GM19328 (cell line): ENCODE results near the gene TIMM50.
"Not testable (repeated sequence)": the region's sequence is repeated elsewhere in the genome, so short reads cannot be mapped to it uniquely, and the experiment has no call there.

ENCODE experiments used
- ATAC-seq: cut with Tn5 transposase; IDR thresholded peaks from one replicate; pipeline ENCODE4 v1.9.1; 2021; ENCODE audit warnings: mild to moderate bottlenecking, moderate library complexity; ENCODE audit not compliant: unreplicated experiment

The TIMM50 gene

GRCh38 chr19:39469036-39469435 is 11.6 kb upstream of the TIMM50 start:
- ATAC-seq, result no peak

GRCh38 chr19:39469567-39469966 is 11.1 kb upstream of the TIMM50 start:
- ATAC-seq, result no peak

DNA sequence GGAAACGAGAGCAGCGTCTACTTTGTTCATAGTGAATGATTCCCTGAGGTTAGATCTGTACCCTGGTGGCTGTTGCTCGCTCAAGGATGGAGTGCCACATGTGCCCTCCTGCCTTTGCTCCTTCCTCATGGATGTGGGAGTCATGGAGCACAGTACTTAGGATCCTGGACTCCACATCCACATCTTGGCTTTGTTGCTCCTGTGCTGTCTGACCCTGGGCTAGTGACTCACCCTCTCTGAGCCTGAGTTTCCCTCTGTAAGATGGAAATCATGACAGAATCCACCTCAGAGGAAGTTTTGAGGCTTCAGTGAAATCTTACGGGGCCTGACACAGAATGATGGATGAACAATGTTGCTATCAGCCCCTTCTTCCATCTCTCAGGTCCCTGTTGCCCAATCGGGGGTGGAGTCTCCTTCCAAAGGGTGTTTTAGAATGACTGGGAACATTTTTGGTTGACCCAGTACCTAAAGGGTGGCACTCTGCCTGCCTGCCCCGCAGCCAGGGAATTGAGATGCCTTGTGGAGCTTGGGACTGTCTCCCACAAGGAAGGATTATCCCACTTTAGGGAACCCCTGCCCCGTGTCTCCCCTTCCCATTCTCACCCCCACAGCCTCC is 9.8 kb upstream of the TIMM50 start:
- ATAC-seq, result no peak

DNA sequence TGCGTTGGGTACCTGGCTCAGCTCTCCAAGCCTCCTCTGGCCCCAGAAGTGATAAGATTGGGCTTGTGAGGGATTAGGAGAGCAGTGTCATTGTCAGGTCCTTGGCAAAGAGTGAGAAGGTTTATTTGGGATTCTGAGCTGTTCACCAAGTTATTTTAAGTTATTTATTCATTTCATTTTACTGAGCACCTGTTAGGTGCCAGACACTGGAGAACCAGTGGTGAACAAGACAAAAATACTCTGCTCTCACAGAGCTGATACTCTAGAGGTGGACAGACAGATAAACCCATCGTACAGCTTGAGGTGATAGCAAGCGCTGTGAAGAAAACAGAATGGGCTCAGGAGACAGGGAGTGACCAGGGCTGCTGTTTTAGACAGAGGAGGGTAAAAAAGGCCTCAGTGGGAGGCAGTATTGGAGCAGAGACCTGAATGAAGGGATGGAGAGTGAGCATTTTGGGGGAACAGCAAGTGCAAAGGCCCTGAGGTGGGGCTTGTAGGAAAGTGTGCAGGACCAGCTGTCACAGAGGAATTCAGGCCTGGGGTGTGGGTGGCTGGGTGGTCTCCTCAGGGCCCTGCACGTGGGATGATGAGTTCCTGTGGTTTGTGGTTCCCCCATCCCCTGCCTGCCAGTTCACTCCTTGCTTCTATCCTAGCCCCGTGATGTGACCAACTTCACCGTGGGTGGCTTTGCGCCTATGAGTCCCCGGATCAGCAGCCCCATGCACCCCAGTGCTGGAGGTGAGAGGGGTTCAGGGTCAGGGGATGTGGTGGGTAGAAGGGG is 8.7 kb upstream of the TIMM50 start:
- no peak for ATAC-seq

GRCh38 chr19:39472746-39473442 is 7.7 kb upstream of the TIMM50 start:
- no peak for ATAC-seq

DNA sequence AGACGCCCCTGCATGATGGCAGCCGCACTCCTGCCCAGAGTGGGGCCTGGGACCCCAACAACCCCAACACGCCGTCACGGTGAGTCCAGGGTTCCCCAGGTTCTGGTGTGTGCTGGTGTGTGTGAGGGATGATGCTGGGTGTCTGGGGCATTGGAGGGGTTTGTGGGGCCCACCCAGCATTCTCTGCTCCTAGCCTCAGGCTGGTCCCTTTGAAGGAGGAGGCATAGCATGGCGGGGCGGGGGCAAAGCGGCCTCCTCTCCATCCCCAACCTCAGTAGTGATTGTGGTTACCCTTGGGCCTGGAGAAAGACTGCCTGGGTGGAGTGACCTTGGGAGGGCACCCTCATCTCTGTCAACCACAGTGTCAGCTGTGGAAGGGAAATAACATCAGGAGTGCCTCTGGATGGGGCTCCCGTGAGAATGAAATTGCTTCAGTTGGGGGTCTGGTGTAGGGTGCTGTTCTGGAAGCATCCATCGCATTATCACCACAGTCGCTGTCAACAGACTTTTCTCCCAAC is 7.1 kb upstream of the TIMM50 start:
- no peak for ATAC-seq

GRCh38 chr19:39474139-39474620 is 6.5 kb upstream of the TIMM50 start:
- ATAC-seq, result no peak

- no peak for ATAC-seq
These were observed 4.9 kb upstream of the TIMM50 start for GRCh38 chr19:39475748-39476147.

- not testable (repeated sequence) for ATAC-seq
These were observed 1.3 kb upstream of the TIMM50 start for GRCh38 chr19:39479319-39479801.

DNA sequence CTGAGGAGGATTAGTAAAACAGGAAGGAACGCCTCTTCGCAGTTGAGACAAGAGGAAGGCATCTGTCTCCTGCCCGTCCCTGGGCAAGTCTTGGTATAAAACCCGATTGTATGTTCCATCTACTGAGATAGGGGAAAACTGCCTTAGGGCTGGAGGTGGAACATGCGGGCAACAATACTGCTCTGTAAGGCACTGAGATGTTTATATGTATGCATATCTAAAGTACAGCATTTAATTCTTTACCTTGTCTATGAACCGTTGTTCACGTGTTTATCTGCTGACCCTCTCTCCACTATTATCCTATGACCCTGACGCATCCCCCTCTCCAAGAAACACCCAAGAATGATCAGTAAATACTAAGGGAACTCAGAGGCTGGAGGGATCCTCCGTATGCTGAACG is 722 bp upstream of the TIMM50 start:
- ATAC-seq, result no peak

- no peak for ATAC-seq
These were observed 549 bp downstream of the TIMM50 start for GRCh38 chr19:39481229-39481545.

- ATAC-seq, result no peak
These were observed 1.0 kb downstream of the TIMM50 start for GRCh38 chr19:39481676-39482075.

DNA sequence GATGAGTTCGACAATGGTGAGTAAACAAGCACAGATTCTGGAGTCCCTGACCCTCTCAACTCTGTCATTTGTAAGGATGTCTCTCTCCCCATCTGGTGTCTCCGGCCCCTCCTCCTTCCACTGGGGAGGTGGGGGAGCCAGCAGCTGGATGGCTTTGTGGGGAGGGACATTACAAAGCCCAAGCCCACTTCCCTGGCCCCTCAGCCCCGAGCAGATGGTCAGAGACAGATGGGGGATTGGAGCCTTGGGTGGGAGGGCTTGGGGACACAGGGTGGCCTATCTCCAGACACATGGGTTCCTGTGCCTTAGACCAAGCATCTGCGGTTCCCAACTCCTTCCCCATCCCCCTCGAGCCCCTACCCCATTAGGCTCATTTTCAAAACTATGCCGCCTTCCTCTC is 2.5 kb downstream of the TIMM50 start:
- no peak for ATAC-seq

GRCh38 chr19:39489756-39490155 is 9.1 kb downstream of the TIMM50 start:
- no peak for ATAC-seq

DNA sequence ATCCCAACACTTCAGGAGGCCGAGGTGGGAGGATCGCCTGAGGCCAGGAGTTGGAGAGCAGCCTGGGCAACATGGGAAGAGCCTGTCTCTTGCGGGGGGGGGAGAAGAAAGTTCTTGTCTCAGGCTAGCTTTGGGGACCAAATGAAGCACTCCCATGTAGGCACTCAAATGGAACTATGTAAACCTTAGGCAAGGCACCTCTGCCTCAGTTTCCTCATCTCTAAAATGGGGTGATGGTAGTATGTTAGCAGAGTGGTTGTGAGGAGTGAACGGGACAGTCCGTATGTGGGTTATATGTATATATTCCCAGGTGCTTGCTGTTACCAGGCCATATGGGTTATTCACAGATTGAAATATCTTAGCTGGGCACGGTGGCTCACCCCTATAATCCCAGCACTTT is 11.6 kb downstream of the TIMM50 start:
- ATAC-seq, result no peak

DNA sequence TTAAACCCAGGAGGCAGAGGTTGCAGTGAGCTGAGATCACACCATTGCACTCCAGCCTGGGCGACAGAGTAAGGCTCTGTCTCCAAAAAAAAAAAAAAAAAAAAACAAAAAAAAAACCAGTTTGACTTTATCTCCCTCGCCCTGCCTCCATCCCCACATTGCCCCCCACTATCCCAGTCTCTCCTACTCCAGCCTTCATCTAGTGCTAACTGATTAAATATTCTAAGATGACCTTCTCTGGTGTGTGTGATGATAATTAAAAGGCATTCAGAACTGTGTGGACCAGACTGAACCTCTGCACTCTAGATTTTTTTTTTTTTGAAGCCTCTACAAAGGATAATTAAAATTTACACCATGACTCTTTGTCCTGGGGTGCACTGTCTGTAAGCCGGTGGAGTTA is 12.2 kb downstream of the TIMM50 start:
- ATAC-seq, result no peak

DNA sequence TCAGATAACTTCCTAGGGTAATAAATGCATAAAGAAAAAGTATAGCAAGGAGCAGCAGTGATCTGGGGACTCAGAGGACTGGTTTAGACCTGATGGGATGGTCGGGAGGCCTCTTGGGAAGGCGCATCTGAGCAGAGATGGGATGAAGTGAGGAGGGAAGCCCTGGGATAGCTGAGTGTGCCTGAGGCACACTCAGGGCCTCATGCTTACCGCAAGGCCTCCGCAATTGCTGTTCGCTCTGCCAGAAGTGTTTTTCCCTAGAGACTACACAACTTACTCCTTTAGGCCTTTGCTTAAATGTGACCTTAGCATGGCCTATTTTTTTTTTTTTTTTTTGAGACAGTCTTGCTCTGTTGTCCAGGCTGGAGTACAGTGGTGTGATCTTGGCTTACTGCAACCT is 14.0 kb downstream of the TIMM50 start:
- no peak for ATAC-seq

DNA sequence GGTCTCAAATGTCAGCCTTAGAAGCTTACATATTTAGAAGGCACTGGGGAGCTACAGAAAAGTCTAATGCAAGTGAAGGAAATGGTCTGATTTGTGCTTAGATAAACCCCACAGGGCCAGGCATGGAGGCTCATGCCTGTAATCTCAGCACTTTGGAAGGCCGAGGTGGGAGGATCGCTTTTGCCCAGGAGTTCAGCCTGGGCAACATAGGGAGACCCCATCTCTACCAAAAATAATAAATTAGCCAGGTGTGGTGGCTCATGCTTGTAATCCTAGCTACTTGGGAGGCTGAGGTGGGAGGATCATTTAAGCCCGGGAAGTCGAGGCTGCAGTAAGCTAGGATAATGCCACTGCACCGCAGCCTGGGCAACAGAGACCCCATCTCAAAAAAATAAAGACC is 15.4 kb downstream of the TIMM50 start:
- no peak for ATAC-seq

DNA sequence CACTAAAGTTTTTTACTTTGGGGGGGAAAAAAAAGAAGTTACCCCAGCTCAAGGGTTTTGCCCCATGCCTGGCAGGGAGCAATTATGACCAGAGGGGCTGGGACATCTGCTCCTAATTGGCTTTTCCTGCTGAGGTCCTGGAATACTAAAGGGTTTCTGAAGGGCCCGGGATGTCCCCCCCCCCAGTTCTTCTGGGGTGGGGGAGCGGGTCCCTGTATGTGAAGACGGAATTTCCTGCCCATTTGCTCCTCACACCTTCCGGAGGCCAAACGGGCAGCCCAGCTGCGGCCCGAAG is 17.0 kb downstream of the TIMM50 start:
- ATAC-seq, result no peak

GRCh38 chr19:39497996-39498797 is 17.6 kb downstream of the TIMM50 start:
- ATAC-seq, result no peak
